Pancreas (tissue), 10 donors: ENCODE measurements around the gene WDR43. TPM values are rescaled to one million over a fixed set of nuclear protein-coding genes. Genes with fewer than 3 reads are reported as not detected.

Source experiments
- ATAC-seq, 4 donors: fragments of 200-7000 bp; cut with Tn5 transposase; one replicate each; pipeline versions ENCODE4 v1.8.0 to v1.9.1; 2020; ENCODE audit warnings: mild to moderate bottlenecking in 4 of 4, moderate library complexity in 4 of 4
- DNase-seq, 6 donors: peaks; one replicate each; pipeline ENCODE4 v3.0.0-alpha.2; 2020
- FAIRE-seq: peaks from 2 replicates; lab custom pipeline; 2012; peaks lifted over from hg19 to GRCh38; lab: Jason Lieb, UNC
- H3K27ac ChIP-seq, 4 donors: fragments of 200-600 bp; sonication (generic); 1 replicate in 3 of 4; 2 replicates in 1 of 4; pipeline versions ENCODE4 v1.5.0 to v1.8.0; 2020
- H3K27me3 ChIP-seq, 4 donors: fragments of 200-600 bp; one replicate each; pipeline ENCODE4 v1.8.0; 2021
- H3K36me3 ChIP-seq, 3 donors: fragments of 200-600 bp; sonication (generic) in 1 of 3; one replicate each; pipeline versions ENCODE4 v1.5.0 to v1.8.0; 2020 to 2021
- H3K4me1 ChIP-seq, 3 donors: fragments of 200-600 bp; one replicate each; pipeline ENCODE4 v1.8.0; 2021
- H3K4me3 ChIP-seq, 4 donors: fragments of 200-600 bp; sonication (generic) in 2 of 4; one replicate each; pipeline versions ENCODE4 v1.5.0 to v1.8.0; 2020 to 2021
- H3K9me3 ChIP-seq, 4 donors: fragments of 200-600 bp; one replicate each; pipeline ENCODE4 v1.8.0; 2021
- CTCF ChIP-seq, 4 donors: fragments of 200-600 bp; sonication (generic) in 3 of 4; IDR thresholded peaks; one replicate each; pipeline versions ENCODE4 v1.5.0 to v1.8.0; 2021; ENCODE audit warnings: antibody characterized with exemption in 4 of 4
- WGBS, 2 donors: extraction: QIAGEN DNeasy Blood & Tissue Kit; methylation state at CpG; one replicate each; pipeline ENCODE4 v1.1.7; 2013; 5-methylcytosine and 5-hydroxymethylcytosine counted together
- intact Hi-C, 3 donors: fragments of 100-400 bp; cut with DNase I; formaldehyde crosslinking; loops; one replicate each; pipeline versions ENCODE4 v1.11.1 to v1.14.2; 2022
- polyA plus RNA-seq, 2 donors: library from polyadenylated mRNA; stranded (reverse); fragments of 200-250 nt; gene quantifications; one replicate each; pipeline ENCODE4 v1.2.3, GENCODE V29; 2013
- total RNA-seq, 6 donors: library from RNA; stranded (reverse); fragmentation: NEBNext Ultra II Directional in 4 of 6; extraction: Animal tissue kit (Norgen Biotek cat#: 25700) in 4 of 6; gene quantifications; one replicate each; pipeline versions ENCODE4 v1.2.1 to v1.2.4, GENCODE V29; 2021 to 2023
- donor health status: healthy with polysubstance abuse.
- donor health status: DM: no; HTN: no; CAD: no; lungs with moderate emphysema.
- donor health status: DM: no; HTN: no; CAD: no.
- donor health status: control.
- donor health status: control.
- donor health status: Bipolar disorder and iron deficiency.
- donor health status: DM: yes; HTN: yes; CAD: no.
- donor health status: DM: no; HTN: no; CAD: no.
- donor health status: DM: no; HTN: no; CAD: no.
- donor health status: DM: yes; HTN: yes; CAD: no.

WDR43 gene
- total and polyA plus RNA-seq, 8 donors, result 4.5 to 31.9 (median 22.6) TPM

GRCh38 chr2:28994679-28995078 is 100.2 kb downstream of the WDR43 start:
- Histone ChIP-seq H3K27me3 (no peaks in the 10 kb centered on the region), H3K4me1 (no peaks in the 10 kb centered on the region), H3K9me3 (no peaks in the 10 kb centered on the region), H3K36me3 (no peaks in the 10 kb centered on the region), H3K27ac (no peak overlapping the region), H3K4me3 (no peak overlapping the region)
- FAIRE-seq (no peak), ATAC-seq (no peak), DNase-seq (no peak)
- intact Hi-C loops, result no loop called here
- no peak for TF ChIP-seq CTCF (IDR thresholded peaks at IDR 0.05)
- WGBS, 2 donors, result 81 to 82% methylated on average over 7 of the region's 7 CpGs

GRCh38 chr2:28995765-28996750 is 101.6 kb downstream of the WDR43 start:
- no peak for TF ChIP-seq CTCF (IDR thresholded peaks at IDR 0.05)
- FAIRE-seq (no peak), DNase-seq (no peak), ATAC-seq (no peak)
- H3K27me3 ChIP-seq, result no peaks in the 10 kb centered on the region
- no peak overlapping the region for H3K4me3 ChIP-seq
- H3K36me3 ChIP-seq, result no peaks in the 10 kb centered on the region
- WGBS, 2 donors, result 74 to 77% methylated on average over 6 of the region's 6 CpGs
- H3K9me3 ChIP-seq, result no peaks in the 10 kb centered on the region
- no peaks in the 10 kb centered on the region for H3K4me1 ChIP-seq
- intact Hi-C loops, result no loop called here
- H3K27ac ChIP-seq, result no peak overlapping the region

GRCh38 chr2:28997237-28997846 is 102.9 kb downstream of the WDR43 start:
- no peak overlapping the region for H3K27ac ChIP-seq
- H3K9me3 ChIP-seq, result no peaks in the 10 kb centered on the region
- no peaks in the 10 kb centered on the region for H3K27me3 ChIP-seq
- 72% methylated on average over 12 of the region's 12 CpGs for WGBS, 2 donors
- DNase-seq, result no peak
- intact Hi-C loops, result no loop called here
- FAIRE-seq, result no peak
- H3K4me1 ChIP-seq, result no peaks in the 10 kb centered on the region
- no peak for TF ChIP-seq CTCF (IDR thresholded peaks at IDR 0.05)
- H3K36me3 ChIP-seq, result no peaks in the 10 kb centered on the region
- ATAC-seq, result no peak
- no peak overlapping the region for H3K4me3 ChIP-seq

Other genes starting within 250 kb of the WDR43 start
- gene PPP1CB, start 142.8 kb upstream of the WDR43 start, total RNA-seq, result 100 to 1,000 TPM in 3 of 6 donors, 10 to 100 TPM in 3; 78.4 to 205 (median 98.7) TPM
- 10 to 100 TPM; 33.2 to 50.3 TPM for gene PPP1CB, start 142.8 kb upstream of the WDR43 start, polyA plus RNA-seq
- gene SPDYA, start 83.8 kb upstream of the WDR43 start, total RNA-seq, result under 1 TPM; 0.38 to 0.78 (median 0.50) TPM
- gene SPDYA, start 83.8 kb upstream of the WDR43 start, polyA plus RNA-seq, result under 1 TPM; 0.11 to 0.16 TPM
- 1 to 10 TPM; 3.0 to 7.9 (median 4.1) TPM for gene TRMT61B, start 24.4 kb upstream of the WDR43 start, total RNA-seq
- 10 to 100 TPM; 11.1 to 14.7 TPM for gene TRMT61B, start 24.4 kb upstream of the WDR43 start, polyA plus RNA-seq
- under 1 TPM; 0.03 to 0.94 (median 0.55) TPM for gene TOGARAM2, start 86.6 kb downstream of the WDR43 start, total RNA-seq
- 1 to 10 TPM; 3.8 to 9.1 TPM for gene TOGARAM2, start 86.6 kb downstream of the WDR43 start, polyA plus RNA-seq
- gene PCARE, start 179.9 kb downstream of the WDR43 start, total RNA-seq, result under 1 TPM in 1 of 6 donors, not detected in 5; 0.03 TPM
- gene PCARE, start 179.9 kb downstream of the WDR43 start, polyA plus RNA-seq, result under 1 TPM; 0.04 to 0.05 TPM
- gene CLIP4, start 220.7 kb downstream of the WDR43 start, total RNA-seq, result 10 to 100 TPM in 2 of 6 donors, 1 to 10 TPM in 4; 4.6 to 18.3 (median 7.8) TPM
- 1 to 10 TPM; 4.5 to 6.3 TPM for gene CLIP4, start 220.7 kb downstream of the WDR43 start, polyA plus RNA-seq